ENCODE results near the gene IGFBP4. TPM values are rescaled to one million over a fixed set of nuclear protein-coding genes. Genes with fewer than 3 reads are reported as not detected.
A peak's percentile ranks its signal among the peaks of the same experiment; 100 is the strongest.

The IGFBP4 gene
- total RNA-seq, 1 donor from 2014 or later, result 76.2 TPM

DNA sequence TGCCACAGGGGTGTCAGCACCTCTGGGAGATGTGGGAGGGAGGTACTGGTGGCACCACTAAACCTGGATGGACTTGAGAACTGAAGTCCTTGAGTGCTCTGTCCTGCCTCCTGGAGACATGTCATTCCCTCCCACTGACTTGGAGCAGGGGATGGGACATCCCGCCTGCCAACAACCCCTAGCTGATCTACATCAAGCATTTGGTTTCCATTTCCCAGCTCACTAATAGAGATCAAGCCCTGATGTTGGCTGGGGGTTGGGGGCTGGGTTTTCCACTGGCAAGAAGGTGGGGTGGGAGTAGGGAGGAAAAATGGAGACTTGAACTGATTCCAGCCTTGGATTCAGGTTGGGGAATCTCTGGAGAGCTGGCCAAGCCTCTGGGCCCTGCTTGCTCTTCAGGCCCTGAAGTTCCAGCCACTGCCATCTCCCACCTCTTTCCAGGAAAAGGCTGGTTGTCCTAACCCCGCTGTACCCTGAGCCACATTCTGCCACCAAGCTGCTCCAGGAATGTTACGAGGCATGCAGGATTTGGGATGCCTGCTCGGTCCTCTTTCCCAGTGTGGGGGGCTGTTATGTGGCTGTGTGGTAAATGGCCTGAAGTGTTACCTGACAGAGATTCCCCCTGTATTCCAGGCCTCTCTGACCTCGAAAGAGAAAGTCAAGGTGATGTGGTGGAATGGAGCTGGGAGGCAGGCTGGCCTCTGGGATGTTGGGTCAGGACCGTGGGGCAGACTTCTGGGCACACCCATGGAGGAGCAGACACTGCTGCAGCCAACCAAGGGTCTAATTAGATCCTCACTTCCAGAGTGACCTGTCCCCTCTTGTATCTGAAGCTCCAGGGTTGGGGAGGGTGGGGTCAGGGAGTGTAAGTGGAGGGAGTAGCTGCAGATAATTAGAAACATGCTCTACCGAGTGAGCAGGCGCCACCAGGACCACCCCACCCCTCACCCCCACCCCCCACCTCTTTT lies 16.7 kb downstream of the IGFBP4 start:
- H3K9me3 ChIP-seq (ENCODE audit: control insufficient read depth in 3 of 3, low read length in 3 of 3), result no peaks in the 10 kb centered on the region
- peaks cover 0 to 12% (median 11%) of the 10 kb centered on the region in 3 donors for H3K36me3 ChIP-seq (ENCODE audit: control insufficient read depth in 3 of 3, insufficient read depth in 3 of 3, low read length in 3 of 3)
- no peak overlapping the region for H3K9ac ChIP-seq (ENCODE audit: low read depth in 1 of 3, low read length in 3 of 3)
- peaks cover 0 to 8% (median 4%) of the 10 kb centered on the region in 3 donors for H3K27me3 ChIP-seq (ENCODE audit: control insufficient read depth in 3 of 3, insufficient read depth in 3 of 3, low read length in 3 of 3)
- H3K4me1 ChIP-seq (ENCODE audit: control insufficient read depth in 3 of 3, insufficient read depth in 3 of 3, low read length in 3 of 3), result peaks cover 29 to 54% (median 30%) of the 10 kb centered on the region in 3 donors
- H3K27ac ChIP-seq (ENCODE audit: low read depth, low read length), result no peak overlapping the region
- H3K4me3 ChIP-seq (ENCODE audit: low read length in 3 of 3), result no peak overlapping the region

DNA sequence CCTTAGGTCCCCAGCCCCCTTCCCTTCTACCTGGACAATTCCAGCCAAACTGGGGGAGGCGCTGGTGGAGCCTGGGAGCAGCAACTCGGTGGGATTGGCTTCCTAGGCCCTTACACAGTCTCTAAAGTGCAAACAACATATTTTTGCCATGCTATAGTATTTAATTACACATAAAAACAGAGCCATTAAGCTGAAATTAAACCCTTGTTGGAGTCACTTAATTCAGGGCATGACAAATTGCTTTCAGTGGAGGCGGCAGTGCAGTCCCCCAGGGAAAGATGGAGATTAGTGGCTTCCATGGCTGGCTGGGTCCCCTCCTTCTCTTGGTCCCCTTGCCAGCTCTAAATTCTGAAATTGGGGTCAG lies 17.3 kb downstream of the IGFBP4 start:
- H3K4me3 ChIP-seq (ENCODE audit: low read length in 3 of 3), result no peak overlapping the region
- no peak overlapping the region for H3K9ac ChIP-seq (ENCODE audit: low read depth in 1 of 3, low read length in 3 of 3)
- H3K36me3 ChIP-seq (ENCODE audit: control insufficient read depth in 3 of 3, insufficient read depth in 3 of 3, low read length in 3 of 3), result peaks cover 0 to 12% (median 11%) of the 10 kb centered on the region in 3 donors
- H3K4me1 ChIP-seq (ENCODE audit: control insufficient read depth in 3 of 3, insufficient read depth in 3 of 3, low read length in 3 of 3), result peaks cover 29 to 54% (median 30%) of the 10 kb centered on the region in 3 donors
- peaks cover 0 to 8% (median 4%) of the 10 kb centered on the region in 3 donors for H3K27me3 ChIP-seq (ENCODE audit: control insufficient read depth in 3 of 3, insufficient read depth in 3 of 3, low read length in 3 of 3)
- H3K9me3 ChIP-seq (ENCODE audit: control insufficient read depth in 3 of 3, low read length in 3 of 3), result no peaks in the 10 kb centered on the region
- H3K27ac ChIP-seq (ENCODE audit: low read depth, low read length), result no peak overlapping the region

DNA sequence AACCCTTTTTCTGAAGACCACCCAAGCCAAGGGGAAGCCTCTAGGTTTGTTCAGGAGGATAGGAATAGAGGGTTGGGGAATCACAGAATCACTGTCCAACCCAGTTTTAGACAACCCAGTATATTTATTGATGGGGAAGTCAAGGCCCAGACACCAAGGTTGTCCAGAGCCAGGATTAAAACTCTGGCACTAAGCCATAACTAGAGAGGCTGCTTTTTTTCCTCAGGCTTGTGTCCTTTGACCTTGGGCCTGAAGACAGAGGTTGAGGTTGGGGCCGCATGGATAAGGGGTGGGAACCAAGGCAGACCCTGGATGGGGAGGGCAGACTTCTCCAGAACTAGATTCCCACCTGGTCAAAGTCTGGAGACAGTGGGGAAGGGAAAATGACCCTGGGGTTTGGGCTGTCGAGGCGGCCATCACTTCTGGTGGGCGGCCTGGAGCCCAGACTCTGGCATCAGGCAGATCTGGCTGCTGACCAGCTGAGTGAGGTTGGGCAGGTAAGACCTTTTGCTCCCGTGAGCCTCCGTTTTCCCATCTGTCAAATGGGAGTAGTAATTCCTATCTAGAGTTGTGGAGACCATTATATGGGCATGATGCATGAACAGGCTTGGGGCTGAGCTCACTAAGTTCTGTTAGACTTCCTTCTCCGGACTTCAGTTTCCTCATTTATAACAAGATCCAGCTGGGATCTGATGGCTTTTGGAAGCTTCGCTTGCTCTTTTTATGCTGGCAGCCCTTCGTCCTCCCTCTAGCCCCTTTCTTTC lies 17.9 kb downstream of the IGFBP4 start:
- peaks cover 0 to 8% (median 4%) of the 10 kb centered on the region in 3 donors for H3K27me3 ChIP-seq (ENCODE audit: control insufficient read depth in 3 of 3, insufficient read depth in 3 of 3, low read length in 3 of 3)
- no peaks in the 10 kb centered on the region for H3K9me3 ChIP-seq (ENCODE audit: control insufficient read depth in 3 of 3, low read length in 3 of 3)
- H3K27ac ChIP-seq (ENCODE audit: low read depth, low read length), result peak overlapping the region; percentile 56
- H3K9ac ChIP-seq (ENCODE audit: low read depth in 1 of 3, low read length in 3 of 3), result no peak overlapping the region
- H3K36me3 ChIP-seq (ENCODE audit: control insufficient read depth in 3 of 3, insufficient read depth in 3 of 3, low read length in 3 of 3), result peaks cover 0 to 11% (median 9%) of the 10 kb centered on the region in 3 donors
- no peak overlapping the region for H3K4me3 ChIP-seq (ENCODE audit: low read length in 3 of 3)
- peaks cover 29 to 50% (median 30%) of the 10 kb centered on the region in 3 donors for H3K4me1 ChIP-seq (ENCODE audit: control insufficient read depth in 3 of 3, insufficient read depth in 3 of 3, low read length in 3 of 3)

DNA sequence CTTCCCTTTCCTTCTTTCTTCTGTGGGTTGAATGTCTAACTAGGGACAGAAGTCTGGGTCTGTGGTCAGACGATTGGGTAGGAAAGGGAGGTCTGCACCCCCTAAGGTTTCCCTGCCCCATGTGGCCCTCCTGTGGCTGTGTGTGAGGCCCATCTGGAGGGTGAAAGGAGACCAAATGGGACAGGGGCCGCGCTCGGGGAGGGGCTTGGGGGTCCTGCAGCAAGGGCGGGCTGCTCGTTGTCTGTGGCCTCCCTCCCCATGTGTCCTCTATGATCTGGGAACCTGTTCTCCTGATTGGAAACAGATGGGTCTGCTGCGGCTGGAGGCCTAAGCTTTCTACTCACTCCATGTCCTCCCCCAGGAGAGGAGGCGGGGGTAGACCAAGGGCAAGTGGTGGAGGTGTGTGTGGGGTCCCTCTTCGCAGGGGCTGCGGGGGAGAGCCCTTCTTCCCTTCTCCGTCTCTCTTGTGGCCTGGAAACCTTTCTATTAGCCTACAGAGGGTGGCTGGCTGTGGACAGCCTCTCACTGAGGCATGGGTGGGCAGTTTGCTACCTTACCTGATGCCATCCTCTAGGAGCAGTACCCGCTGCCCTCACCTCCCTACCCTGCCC lies 18.6 kb downstream of the IGFBP4 start:
- Histone ChIP-seq H3K9ac (ENCODE audit: low read depth in 1 of 3, low read length in 3 of 3) (no peak overlapping the region), H3K4me3 (ENCODE audit: low read length in 3 of 3) (peak overlapping the region in 1 of 3 donors; percentile 30), H3K27me3 (ENCODE audit: control insufficient read depth in 3 of 3, insufficient read depth in 3 of 3, low read length in 3 of 3) (peaks cover 0 to 4% (median 3%) of the 10 kb centered on the region in 3 donors), H3K4me1 (ENCODE audit: control insufficient read depth in 3 of 3, insufficient read depth in 3 of 3, low read length in 3 of 3) (peaks cover 24 to 43% (median 25%) of the 10 kb centered on the region in 3 donors), H3K27ac (ENCODE audit: low read depth, low read length) (peak overlapping the region; percentile 56), H3K36me3 (ENCODE audit: control insufficient read depth in 3 of 3, insufficient read depth in 3 of 3, low read length in 3 of 3) (peaks cover 0 to 7% (median 4%) of the 10 kb centered on the region in 3 donors), H3K9me3 (ENCODE audit: control insufficient read depth in 3 of 3, low read length in 3 of 3) (no peaks in the 10 kb centered on the region)

DNA sequence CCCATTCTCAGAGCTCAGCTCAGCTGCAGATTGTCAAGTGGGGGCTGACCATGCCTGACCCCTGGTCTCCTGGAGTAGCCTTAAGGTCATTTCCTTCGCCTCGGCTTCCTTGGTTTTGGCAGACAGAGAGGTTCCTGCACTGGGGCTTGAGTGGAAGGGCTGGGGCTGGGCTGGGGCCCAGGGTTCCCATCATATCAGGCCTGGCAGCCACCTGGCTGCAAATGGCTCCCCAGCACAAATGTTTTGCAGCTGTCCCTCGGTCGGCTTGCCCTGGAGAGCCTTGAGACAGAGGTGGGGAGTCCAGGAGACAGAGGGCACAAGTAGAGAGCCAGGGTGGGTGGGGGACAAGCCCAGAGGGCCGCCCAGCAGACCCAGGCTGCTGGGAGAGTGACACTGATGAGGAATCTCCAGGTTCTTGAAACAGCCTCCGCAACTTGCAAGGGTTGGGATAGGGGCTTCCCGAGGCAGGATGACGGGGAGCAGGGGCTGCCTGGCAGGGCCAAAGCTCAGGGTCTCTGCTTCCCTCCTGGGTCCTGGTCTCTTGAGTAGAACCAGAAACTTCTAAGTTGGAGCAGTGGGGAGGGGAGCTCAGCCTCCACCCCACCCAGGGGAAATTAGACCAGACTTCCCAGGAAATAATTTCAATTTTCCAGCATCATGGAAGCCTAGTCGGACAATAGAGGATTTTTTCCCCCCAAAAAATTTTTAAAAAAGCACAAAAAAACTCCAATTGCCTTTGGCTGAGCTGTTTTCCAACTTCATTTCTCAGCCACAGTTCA lies 19.3 kb downstream of the IGFBP4 start:
- Histone ChIP-seq H3K27me3 (ENCODE audit: control insufficient read depth in 3 of 3, insufficient read depth in 3 of 3, low read length in 3 of 3) (no peaks in the 10 kb centered on the region), H3K27ac (ENCODE audit: low read depth, low read length) (peak overlapping the region; percentile 56), H3K9ac (ENCODE audit: low read depth in 1 of 3, low read length in 3 of 3) (no peak overlapping the region), H3K4me3 (ENCODE audit: low read length in 3 of 3) (peak overlapping the region in 1 of 3 donors; percentile 30), H3K4me1 (ENCODE audit: control insufficient read depth in 3 of 3, insufficient read depth in 3 of 3, low read length in 3 of 3) (peaks cover 22 to 38% (median 23%) of the 10 kb centered on the region in 3 donors), H3K9me3 (ENCODE audit: control insufficient read depth in 3 of 3, low read length in 3 of 3) (no peaks in the 10 kb centered on the region), H3K36me3 (ENCODE audit: control insufficient read depth in 3 of 3, insufficient read depth in 3 of 3, low read length in 3 of 3) (no peaks in the 10 kb centered on the region)

DNA sequence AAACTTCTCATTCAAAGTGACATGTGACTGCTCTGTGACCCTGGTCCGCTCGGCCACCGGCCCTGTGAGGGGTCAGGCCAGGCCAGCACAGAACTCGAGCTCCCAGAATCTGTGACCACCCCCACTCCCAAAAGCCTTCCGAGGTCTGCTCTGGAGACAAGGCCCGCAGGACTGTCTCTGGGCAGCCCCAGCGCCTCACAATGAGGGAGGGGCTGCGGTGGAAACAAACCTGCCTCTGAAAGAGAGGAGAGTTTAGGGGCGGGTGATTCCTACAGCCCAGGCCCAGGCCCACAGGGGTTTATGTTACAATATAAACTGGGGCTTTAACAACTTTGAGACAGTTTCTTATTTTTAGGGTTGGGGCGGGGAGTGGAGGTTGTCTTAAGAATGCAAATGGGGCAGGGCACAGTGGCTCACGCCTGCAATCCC lies 19.9 kb downstream of the IGFBP4 start:
- no peaks in the 10 kb centered on the region for H3K9me3 ChIP-seq (ENCODE audit: control insufficient read depth in 3 of 3, low read length in 3 of 3)
- H3K36me3 ChIP-seq (ENCODE audit: control insufficient read depth in 3 of 3, insufficient read depth in 3 of 3, low read length in 3 of 3), result no peaks in the 10 kb centered on the region
- peaks cover 17 to 32% (median 19%) of the 10 kb centered on the region in 3 donors for H3K4me1 ChIP-seq (ENCODE audit: control insufficient read depth in 3 of 3, insufficient read depth in 3 of 3, low read length in 3 of 3)
- no peak overlapping the region for H3K9ac ChIP-seq (ENCODE audit: low read depth in 1 of 3, low read length in 3 of 3)
- no peaks in the 10 kb centered on the region for H3K27me3 ChIP-seq (ENCODE audit: control insufficient read depth in 3 of 3, insufficient read depth in 3 of 3, low read length in 3 of 3)
- H3K27ac ChIP-seq (ENCODE audit: low read depth, low read length), result peak overlapping the region; percentile 56
- no peak overlapping the region for H3K4me3 ChIP-seq (ENCODE audit: low read length in 3 of 3)

DNA sequence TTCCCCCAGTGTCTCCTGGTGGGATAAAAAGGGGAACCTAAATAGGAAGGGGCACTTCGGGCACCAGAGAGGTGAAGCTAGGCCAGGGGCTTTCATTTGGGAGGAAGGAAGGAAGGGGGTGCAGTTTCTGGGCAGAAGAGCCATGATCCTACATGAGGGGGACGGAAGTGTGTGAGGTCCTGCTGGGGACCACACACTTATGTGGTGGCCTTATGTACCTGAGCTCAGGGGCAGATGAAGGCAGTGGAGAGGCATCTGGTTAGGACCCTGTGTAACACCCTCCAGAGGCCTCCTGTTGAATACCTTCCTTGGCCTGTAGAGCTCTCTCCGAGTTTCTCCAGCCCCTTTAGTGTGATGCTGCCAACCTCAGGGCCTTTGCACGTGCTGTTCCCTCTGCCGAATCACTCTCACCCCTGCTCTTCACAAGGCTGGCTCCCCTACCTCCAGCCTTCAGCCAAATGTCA lies 21.2 kb downstream of the IGFBP4 start:
- H3K27ac ChIP-seq (ENCODE audit: low read depth, low read length), result no peak overlapping the region
- H3K36me3 ChIP-seq (ENCODE audit: control insufficient read depth in 3 of 3, insufficient read depth in 3 of 3, low read length in 3 of 3), result no peaks in the 10 kb centered on the region
- H3K4me3 ChIP-seq (ENCODE audit: low read length in 3 of 3), result no peak overlapping the region
- H3K27me3 ChIP-seq (ENCODE audit: control insufficient read depth in 3 of 3, insufficient read depth in 3 of 3, low read length in 3 of 3), result no peaks in the 10 kb centered on the region
- H3K9ac ChIP-seq (ENCODE audit: low read depth in 1 of 3, low read length in 3 of 3), result no peak overlapping the region
- H3K9me3 ChIP-seq (ENCODE audit: control insufficient read depth in 3 of 3, low read length in 3 of 3), result no peaks in the 10 kb centered on the region
- peaks cover 15 to 25% (median 15%) of the 10 kb centered on the region in 3 donors for H3K4me1 ChIP-seq (ENCODE audit: control insufficient read depth in 3 of 3, insufficient read depth in 3 of 3, low read length in 3 of 3)

DNA sequence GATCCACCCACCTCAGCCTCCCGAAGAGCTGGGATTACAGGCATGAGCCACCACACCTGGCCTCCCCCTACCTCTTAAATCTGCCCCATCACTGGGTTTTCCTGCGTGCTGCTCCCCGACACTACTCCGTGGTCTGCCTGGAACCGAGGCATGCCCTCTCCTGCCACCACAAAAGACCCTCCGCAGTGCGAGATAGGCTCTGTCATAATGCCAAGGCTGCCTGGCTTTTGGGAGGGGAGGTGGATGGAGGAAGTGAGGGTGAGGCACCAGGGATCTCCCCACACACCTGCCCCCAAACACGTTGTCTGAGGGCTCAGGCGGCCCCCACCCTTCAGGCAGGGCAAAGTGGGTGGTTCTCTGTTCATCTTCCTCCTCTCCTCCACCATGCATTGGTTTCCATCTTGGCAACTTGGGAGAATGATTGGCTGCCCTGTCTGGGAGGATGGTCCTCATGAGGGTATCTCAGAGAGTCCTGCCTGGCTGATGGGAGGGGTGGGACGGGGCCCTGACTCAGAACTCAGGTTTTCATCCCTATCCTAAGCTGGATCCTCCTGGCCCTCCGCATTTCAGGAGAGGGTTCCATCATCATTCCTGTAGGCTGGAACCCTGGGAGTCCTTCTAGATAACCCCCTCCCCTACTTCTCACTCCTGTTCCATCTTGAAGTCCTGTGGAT lies 23.2 kb downstream of the IGFBP4 start:
- Histone ChIP-seq H3K27ac (ENCODE audit: low read depth, low read length) (no peak overlapping the region), H3K36me3 (ENCODE audit: control insufficient read depth in 3 of 3, insufficient read depth in 3 of 3, low read length in 3 of 3) (no peaks in the 10 kb centered on the region), H3K27me3 (ENCODE audit: control insufficient read depth in 3 of 3, insufficient read depth in 3 of 3, low read length in 3 of 3) (no peaks in the 10 kb centered on the region), H3K9me3 (ENCODE audit: control insufficient read depth in 3 of 3, low read length in 3 of 3) (no peaks in the 10 kb centered on the region), H3K9ac (ENCODE audit: low read depth in 1 of 3, low read length in 3 of 3) (no peak overlapping the region), H3K4me1 (ENCODE audit: control insufficient read depth in 3 of 3, insufficient read depth in 3 of 3, low read length in 3 of 3) (peaks cover 8 to 15% (median 11%) of the 10 kb centered on the region in 3 donors), H3K4me3 (ENCODE audit: low read length in 3 of 3) (no peak overlapping the region)

All from skeletal muscle tissue (tissue), 4 donors.